Mesenchymal stem cell (in vitro differentiated cells and primary cell): ENCODE measurements around the gene NOP16.
A peak's percentile ranks its signal among the peaks of the same experiment; 100 is the strongest.

Experiments
- DNase-seq: peaks from one replicate; pipeline ENCODE4 v3.0.0-alpha.2; 2013
- H2AFZ ChIP-seq: one replicate; pipeline ENCODE4 v1.6.1; 2013; ENCODE audit warnings: low read depth, mild to moderate bottlenecking, control low read depth, inconsistent platforms, low read length, moderate library complexity
- H2AK5ac ChIP-seq: 2 replicates; pipeline ENCODE4 v1.6.1; 2013; ENCODE audit warnings: low read length, moderate library complexity, mild to moderate bottlenecking, inconsistent platforms; ENCODE audit not compliant: severe bottlenecking
- H2BK120ac ChIP-seq: one replicate; pipeline ENCODE4 v1.6.1; 2013; ENCODE audit warnings: low read depth, mild to moderate bottlenecking, inconsistent platforms, low read length, moderate library complexity
- H2BK12ac ChIP-seq, 2 experiments: one replicate each; pipeline ENCODE4 v1.6.1; 2013; ENCODE audit warnings: inconsistent platforms in 2 of 2, low read length in 2 of 2, mild to moderate bottlenecking in 2 of 2, moderate library complexity in 2 of 2, control low read depth in 1 of 2
- H2BK15ac ChIP-seq: one replicate; pipeline ENCODE4 v1.6.1; 2013; ENCODE audit warnings: mild to moderate bottlenecking, low read depth, inconsistent platforms; ENCODE audit not compliant: poor library complexity, severe bottlenecking
- H2BK5ac ChIP-seq: 2 replicates; pipeline ENCODE4 v1.6.1; 2013; ENCODE audit warnings: low read depth, mild to moderate bottlenecking, low read length, control low read depth, inconsistent platforms; ENCODE audit not compliant: poor library complexity, severe bottlenecking
- H3K14ac ChIP-seq, 2 experiments: one replicate each; pipeline ENCODE4 v1.6.1; 2013; ENCODE audit warnings: inconsistent platforms in 2 of 2, low read length in 2 of 2, control low read depth in 1 of 2, mild to moderate bottlenecking in 1 of 2, moderate library complexity in 1 of 2
- H3K18ac ChIP-seq, 2 experiments: one replicate each; pipeline ENCODE4 v1.6.1; 2013; ENCODE audit warnings: inconsistent platforms in 2 of 2, low read length in 2 of 2, control low read depth in 1 of 2, low read depth in 1 of 2, mild to moderate bottlenecking in 1 of 2
- H3K23ac ChIP-seq, 2 experiments: one replicate each; pipeline ENCODE4 v1.6.1; 2013; ENCODE audit warnings: inconsistent platforms in 2 of 2, low read length in 2 of 2, mild to moderate bottlenecking in 2 of 2, moderate library complexity in 2 of 2, control low read depth in 1 of 2
- H3K27ac ChIP-seq: 2 replicates; pipeline ENCODE4 v1.5.1; 2013; ENCODE audit warnings: mild to moderate bottlenecking, moderate library complexity, low read length, control low read depth, inconsistent platforms; ENCODE audit not compliant: poor library complexity, severe bottlenecking
- H3K27me3 ChIP-seq, 2 experiments: 2 replicates each; pipeline versions ENCODE4 v1.6.1 to v1.7.0; 2013; ENCODE audit warnings: low read length in 2 of 2, mild to moderate bottlenecking in 2 of 2, moderate library complexity in 2 of 2, control low read depth in 1 of 2, inconsistent platforms in 1 of 2; ENCODE audit not compliant: control insufficient read depth in 1 of 2, insufficient read depth in 1 of 2
- H3K36me3 ChIP-seq, 2 experiments: 2 replicates each; pipeline versions ENCODE4 v1.6.1 to v1.7.0; 2013; ENCODE audit warnings: low read length in 2 of 2, control low read depth in 1 of 2, inconsistent platforms in 1 of 2, low read depth in 1 of 2, mild to moderate bottlenecking in 1 of 2; ENCODE audit not compliant: insufficient read depth in 2 of 2, control insufficient read depth in 1 of 2
- H3K4ac ChIP-seq, 2 experiments: one replicate each; pipeline ENCODE4 v1.6.1; 2013; ENCODE audit warnings: inconsistent platforms in 2 of 2, low read length in 2 of 2, mild to moderate bottlenecking in 2 of 2, moderate library complexity in 2 of 2, control low read depth in 1 of 2, low read depth in 1 of 2
- H3K4me1 ChIP-seq: 2 replicates; pipeline ENCODE4 v1.6.1; 2013; ENCODE audit warnings: low read depth, low read length, control low read depth; ENCODE audit not compliant: control insufficient read depth, insufficient read depth
- H3K4me2 ChIP-seq: 2 replicates; pipeline ENCODE4 v1.6.1; 2013; ENCODE audit warnings: low read length, mild to moderate bottlenecking, inconsistent platforms; ENCODE audit not compliant: poor library complexity, severe bottlenecking
- H3K4me3 ChIP-seq, 2 experiments: 2 replicates each; pipeline versions ENCODE4 v1.5.1 to v1.7.0; 2013; ENCODE audit warnings: low read length in 2 of 2, mild to moderate bottlenecking in 2 of 2, control low read depth in 1 of 2, low read depth in 1 of 2; ENCODE audit not compliant: insufficient read depth in 1 of 2
- H3K79me1 ChIP-seq: replicated peaks from 2 replicates; pipeline ENCODE4 v1.6.1; 2013; ENCODE audit warnings: mild to moderate bottlenecking, control low read depth, low read length, inconsistent platforms; ENCODE audit not compliant: poor library complexity, severe bottlenecking
- H3K9ac ChIP-seq: 2 replicates; pipeline ENCODE4 v1.7.0; 2013; ENCODE audit warnings: mild to moderate bottlenecking, low read length, moderate library complexity
- H3K9me3 ChIP-seq: 2 replicates; pipeline ENCODE4 v1.7.0; 2013; ENCODE audit warnings: mild to moderate bottlenecking, low read length; ENCODE audit not compliant: control insufficient read depth
- H4K8ac ChIP-seq: one replicate; pipeline ENCODE4 v1.6.1; 2013; ENCODE audit warnings: inconsistent platforms, mild to moderate bottlenecking, low read length, moderate library complexity
- H4K91ac ChIP-seq: one replicate; pipeline ENCODE4 v1.6.1; 2013; ENCODE audit warnings: mild to moderate bottlenecking, low read length, inconsistent platforms
- WGBS: methylation state at CpG from one replicate; pipeline ENCODE4 v1.1.7; 2013; ENCODE audit warnings: mixed read lengths; 5-methylcytosine and 5-hydroxymethylcytosine counted together

The NOP16 gene

DNA sequence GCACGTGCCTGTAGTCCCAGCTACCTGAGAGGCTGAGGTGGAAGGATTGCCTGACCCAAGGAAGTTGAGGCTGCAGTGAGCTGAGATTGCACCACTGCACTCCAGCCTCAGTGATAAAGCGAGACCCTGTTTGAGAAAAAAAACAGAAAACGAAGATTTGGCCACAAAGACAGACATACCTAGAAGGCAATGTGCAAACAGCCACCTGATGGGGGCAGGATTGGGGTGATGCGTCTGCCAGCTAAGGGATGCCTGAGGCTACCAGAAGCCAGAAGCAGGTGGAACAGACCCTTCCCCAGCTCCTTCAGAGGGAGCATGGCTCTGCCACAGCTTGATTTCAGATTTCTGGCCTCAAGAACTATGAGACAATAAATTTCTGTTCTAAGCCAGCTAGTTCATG lies 3.1 kb upstream of the NOP16 start:
- H3K23ac ChIP-seq = no peak overlapping the region
- no peak overlapping the region for H3K18ac ChIP-seq
- no peak overlapping the region for H3K4me3 ChIP-seq
- no peak overlapping the region for H3K14ac ChIP-seq
- no peak overlapping the region for H2BK120ac ChIP-seq
- H2BK15ac ChIP-seq = no peak overlapping the region
- peaks cover 49 to 51% of the 10 kb centered on the region in 2 experiments for H3K36me3 ChIP-seq
- H2BK5ac ChIP-seq = no peak overlapping the region
- H4K91ac ChIP-seq = no peak overlapping the region
- H2BK12ac ChIP-seq = no peak overlapping the region
- H2AK5ac ChIP-seq = no peak overlapping the region
- peaks cover 21% of the 10 kb centered on the region for H3K79me1 ChIP-seq
- H3K4me1 ChIP-seq = peaks cover 12% of the 10 kb centered on the region
- H4K8ac ChIP-seq = no peak overlapping the region
- no peak overlapping the region for H2AFZ ChIP-seq
- H3K27ac ChIP-seq = no peak overlapping the region
- no peaks in the 10 kb centered on the region for H3K27me3 ChIP-seq
- H3K9ac ChIP-seq = no peak overlapping the region
- no peak overlapping the region for H3K4ac ChIP-seq
- WGBS = 93% methylated on average over 4 of the region's 4 CpGs
- H3K9me3 ChIP-seq = no peaks in the 10 kb centered on the region
- no peak for DNase-seq
- no peak overlapping the region for H3K4me2 ChIP-seq

DNA sequence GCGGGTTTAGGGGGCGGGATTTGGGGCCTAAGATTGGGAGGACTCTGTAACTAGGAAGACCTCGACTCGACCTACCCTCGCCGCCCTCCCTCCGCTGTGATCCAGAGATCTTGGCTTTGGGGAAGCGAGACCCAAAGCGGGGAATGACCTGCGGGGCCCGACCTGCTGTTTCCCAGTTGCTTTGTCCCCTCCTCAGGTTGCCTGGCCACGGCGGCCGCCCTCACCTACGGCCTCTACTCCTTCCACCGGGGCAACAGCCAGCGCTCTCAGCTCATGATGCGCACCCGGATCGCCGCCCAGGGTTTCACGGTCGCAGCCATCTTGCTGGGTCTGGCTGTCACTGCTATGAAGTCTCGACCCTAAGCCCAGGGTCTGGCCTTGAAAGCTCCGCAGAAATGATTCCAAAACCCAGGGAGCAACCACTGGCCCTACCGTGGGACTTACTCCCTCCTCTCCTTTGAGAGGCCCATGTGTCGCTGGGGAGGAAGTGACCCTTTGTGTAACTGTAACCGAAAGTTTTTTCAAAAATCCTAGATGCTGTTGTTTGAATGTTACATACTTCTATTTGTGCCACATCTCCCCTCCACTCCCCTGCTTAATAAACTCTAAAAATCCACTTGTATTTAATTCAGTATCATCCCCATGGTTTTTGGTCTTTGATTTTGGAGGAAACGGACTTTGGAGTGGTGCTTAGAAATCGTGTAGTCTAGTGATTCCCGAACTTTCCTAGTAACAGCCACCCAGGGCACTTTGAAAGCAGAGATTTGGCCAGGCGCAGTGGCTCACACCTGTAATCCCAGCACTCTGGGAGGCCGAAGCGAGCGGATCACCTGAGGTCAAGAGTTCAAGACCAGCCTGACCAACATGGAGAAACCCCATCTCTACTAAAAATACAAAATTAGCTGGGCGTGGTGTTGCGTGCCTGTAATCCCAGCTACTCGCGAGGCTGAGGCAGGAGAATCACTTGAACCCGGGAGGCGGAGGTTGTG lies 1.0 kb upstream of the NOP16 start:
- peak overlapping the region; percentile 64 for H2BK120ac ChIP-seq
- H4K91ac ChIP-seq = peak overlapping the region; percentile 92

DNA sequence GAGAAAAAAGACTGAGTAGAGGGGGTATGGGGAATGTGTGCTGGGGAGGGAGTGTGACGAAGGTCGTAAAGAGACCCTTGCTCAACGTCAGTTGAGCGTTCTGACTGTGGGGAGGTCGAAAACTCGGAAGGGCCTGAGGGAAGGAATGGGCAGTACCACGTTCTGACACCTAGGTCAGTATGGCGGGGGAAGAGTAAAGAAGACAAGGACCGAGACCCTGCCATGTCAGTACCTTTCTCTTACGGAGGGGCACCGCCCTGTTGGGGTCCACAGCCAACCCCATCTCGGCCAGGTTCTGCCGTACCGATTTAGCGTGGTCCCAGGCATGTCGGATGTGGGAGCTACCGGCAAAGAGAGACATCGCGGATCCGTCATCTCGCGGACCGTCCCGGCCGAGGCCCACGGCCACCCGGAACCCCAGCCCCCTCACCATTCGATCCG lies 375 bp downstream of the NOP16 start:
- Histone ChIP-seq H3K9me3 (no peaks in the 10 kb centered on the region), H2BK15ac (no peak overlapping the region), H2BK5ac (no peak overlapping the region), H3K18ac (peak overlapping the region in 1 of 2 experiments; percentile 22), H3K27ac (peak overlapping the region; percentile 16), H2BK12ac (peak overlapping the region in 1 of 2 experiments; percentile 1), H3K27me3 (no peaks in the 10 kb centered on the region), H3K36me3 (peaks cover 54 to 63% of the 10 kb centered on the region in 2 experiments), H2AK5ac (no peak overlapping the region), H3K9ac (peak overlapping the region; percentile 94), H3K4me1 (peaks cover 5% of the 10 kb centered on the region), H3K79me1 (peaks cover 42% of the 10 kb centered on the region), H4K91ac (no peak overlapping the region), H3K4me2 (peak overlapping the region; percentile 86), H2BK120ac (no peak overlapping the region), H3K23ac (peak overlapping the region in 1 of 2 experiments; percentile 2), H2AFZ (peak overlapping the region; percentile 83), H4K8ac (peak overlapping the region; percentile 2), H3K4ac (peak overlapping the region in 1 of 2 experiments; percentile 33), H3K14ac (peak overlapping the region in 1 of 2 experiments; percentile 50), H3K4me3 (peak overlapping the region; percentile 67 to 98)
- peak; percentile 62 for DNase-seq
- WGBS = under 1% methylated on average over 29 of the region's 29 CpGs

More for the DNA sequence above, 1.0 kb upstream of the NOP16 start:
- H3K27me3 ChIP-seq = no peaks in the 10 kb centered on the region
- H3K9me3 ChIP-seq = no peaks in the 10 kb centered on the region
- peak overlapping the region; percentile 90 to 94 for H3K18ac ChIP-seq
- H2AK5ac ChIP-seq = peak overlapping the region; percentile 51
- no peak for DNase-seq
- H3K9ac ChIP-seq = peak overlapping the region; percentile 94
- peak overlapping the region in 1 of 2 experiments; percentile 73 for H3K14ac ChIP-seq
- peaks cover 5% of the 10 kb centered on the region for H3K4me1 ChIP-seq
- peak overlapping the region; percentile 12 for H2BK15ac ChIP-seq
- H2BK5ac ChIP-seq = peak overlapping the region; percentile 79
- H3K4me3 ChIP-seq = peak overlapping the region; percentile 84 to 98
- H3K23ac ChIP-seq = peak overlapping the region in 1 of 2 experiments; percentile 87
- H2AFZ ChIP-seq = peak overlapping the region; percentile 66
- peak overlapping the region; percentile 81 for H3K4me2 ChIP-seq
- peak overlapping the region; percentile 95 for H4K8ac ChIP-seq
- peaks cover 51 to 60% of the 10 kb centered on the region in 2 experiments for H3K36me3 ChIP-seq
- WGBS = 35% methylated on average over 36 of the region's 41 CpGs
- peak overlapping the region in 1 of 2 experiments; percentile 11 for H2BK12ac ChIP-seq
- H3K4ac ChIP-seq = peak overlapping the region; percentile 77
- peaks cover 31% of the 10 kb centered on the region for H3K79me1 ChIP-seq
- peak overlapping the region; percentile 93 for H3K27ac ChIP-seq

DNA sequence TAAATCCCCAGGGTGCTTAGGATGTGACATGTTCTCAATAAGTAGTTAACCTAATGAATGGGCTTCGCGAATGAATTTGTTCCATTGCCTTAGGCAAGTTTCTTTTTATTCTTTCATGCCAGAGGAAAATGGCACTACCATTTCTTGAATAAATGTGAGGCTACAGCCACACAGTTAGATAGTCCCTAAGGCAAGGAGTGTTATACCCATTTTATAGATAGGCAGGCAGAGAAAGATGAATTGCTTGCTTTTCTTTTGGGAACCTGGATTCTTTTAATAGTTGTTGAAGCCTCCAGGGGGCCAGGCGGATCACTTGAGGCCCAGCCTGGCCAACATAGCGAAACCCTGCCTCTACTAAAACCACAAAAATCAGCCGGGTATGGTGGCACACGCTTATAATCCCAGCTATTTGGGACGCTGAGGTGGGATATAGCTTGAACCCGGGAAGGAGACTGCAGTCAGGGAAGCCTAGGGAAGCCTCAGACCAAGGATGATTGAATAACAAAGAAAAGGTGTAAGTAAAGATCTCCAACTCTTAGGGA lies 943 bp downstream of the NOP16 start:
- H3K9ac ChIP-seq = peak overlapping the region; percentile 94
- H3K14ac ChIP-seq = no peak overlapping the region
- no peak overlapping the region for H3K4ac ChIP-seq
- H3K4me1 ChIP-seq = peaks cover 5% of the 10 kb centered on the region
- no peak overlapping the region for H2AK5ac ChIP-seq
- peak overlapping the region; percentile 35 to 98 for H3K4me3 ChIP-seq
- H2BK15ac ChIP-seq = no peak overlapping the region
- no peak overlapping the region for H4K91ac ChIP-seq
- no peak overlapping the region for H3K23ac ChIP-seq
- peaks cover 46% of the 10 kb centered on the region for H3K79me1 ChIP-seq
- no peaks in the 10 kb centered on the region for H3K9me3 ChIP-seq
- H2BK5ac ChIP-seq = no peak overlapping the region
- H3K18ac ChIP-seq = no peak overlapping the region
- no peaks in the 10 kb centered on the region for H3K27me3 ChIP-seq
- H4K8ac ChIP-seq = no peak overlapping the region
- H3K4me2 ChIP-seq = peak overlapping the region; percentile 86
- DNase-seq = peak; percentile 18
- H3K27ac ChIP-seq = no peak overlapping the region
- peaks cover 53 to 63% of the 10 kb centered on the region in 2 experiments for H3K36me3 ChIP-seq
- 32% methylated on average over 6 of the region's 8 CpGs for WGBS
- no peak overlapping the region for H2BK120ac ChIP-seq
- H2AFZ ChIP-seq = no peak overlapping the region
- H2BK12ac ChIP-seq = no peak overlapping the region
